PC-9 (cell line): ENCODE data around the gene NTM.

Experiments
- CTCF ChIP-seq: fragments of 200-600 bp; sonication (generic); conservative IDR thresholded peaks from 2 replicates; pipeline ENCODE4 v1.6.1; 2017; ENCODE audit warnings: mixed run types, antibody characterized with exemption, mild to moderate bottlenecking, moderate library complexity
- EZH2 ChIP-seq: fragments of 200-600 bp; sonication (generic); IDR thresholded peaks from 2 replicates; pipeline ENCODE4 v1.8.0; 2017; ENCODE audit warnings: antibody characterized with exemption, low read depth

GRCh38 chr11:131839326-131839725, 468.9 kb downstream of the NTM start:
- no peak for TF ChIP-seq EZH2
- TF ChIP-seq CTCF: no peak
